ELR (cell line): Measurements from ENCODE around the gene SGO2.

ENCODE experiments used
- DNase-seq: peaks from one replicate; pipeline ENCODE4 v3.0.0-alpha.2; 2015; ENCODE audit warnings: low read depth

Gene SGO2

GRCh38 chr2:200525882-200526651, at the start of gene SGO2:
Gene SGO2, plus strand, starts transcription at chr2:200526207. Its CDS starts 6,769 bp downstream, at chr2:200532976.
- peak; percentile 98 for DNase-seq

GRCh38 chr2:200476836-200477235, 49.2 kb upstream of the SGO2 start:
- DNase-seq: no peak

- DNase-seq: no peak
These were observed 48.3 kb upstream of the SGO2 start for GRCh38 chr2:200477667-200478131.

GRCh38 chr2:200479692-200480265, 46.2 kb upstream of the SGO2 start:
- DNase-seq: peak; percentile 87

GRCh38 chr2:200482194-200482593, 43.8 kb upstream of the SGO2 start:
- no peak for DNase-seq

GRCh38 chr2:200483729-200484198, 42.2 kb upstream of the SGO2 start:
- DNase-seq: peak; percentile 50

GRCh38 chr2:200484934-200485333, 41.1 kb upstream of the SGO2 start:
- no peak for DNase-seq

GRCh38 chr2:200486529-200486928, 39.5 kb upstream of the SGO2 start:
- no peak for DNase-seq

GRCh38 chr2:200488169-200488568, 37.8 kb upstream of the SGO2 start:
- no peak for DNase-seq

- no peak for DNase-seq
These were observed 36.0 kb upstream of the SGO2 start for GRCh38 chr2:200490001-200490400.

GRCh38 chr2:200492656-200493055, 33.4 kb upstream of the SGO2 start:
- no peak for DNase-seq

- DNase-seq: no peak
These were observed 32.0 kb upstream of the SGO2 start for GRCh38 chr2:200494048-200494447.

- DNase-seq: no peak
These were observed 29.3 kb upstream of the SGO2 start for GRCh38 chr2:200496696-200497095.

- no peak for DNase-seq
These were observed 27.4 kb upstream of the SGO2 start for GRCh38 chr2:200498402-200499162.

- DNase-seq: no peak
These were observed 23.8 kb upstream of the SGO2 start for GRCh38 chr2:200502196-200502595.

- DNase-seq: no peak
These were observed 19.3 kb upstream of the SGO2 start for GRCh38 chr2:200506679-200507078.

- no peak for DNase-seq
These were observed 18.8 kb upstream of the SGO2 start for GRCh38 chr2:200507179-200507578.

- peak; percentile 42 for DNase-seq
These were observed 16.8 kb upstream of the SGO2 start for GRCh38 chr2:200509235-200509611.

- peak; percentile 87 for DNase-seq
These were observed 16.2 kb upstream of the SGO2 start, which contains the start of gene KCTD18 for GRCh38 chr2:200509612-200510433. Gene KCTD18, minus strand, starts transcription at chr2:200510068. Its CDS starts 3,052 bp downstream, at chr2:200507016.

- no peak for DNase-seq
These were observed 10.9 kb upstream of the SGO2 start for GRCh38 chr2:200515155-200515554.

- peak; percentile 23 for DNase-seq
These were observed 2.8 kb upstream of the SGO2 start for GRCh38 chr2:200523158-200523557.

GRCh38 chr2:200523604-200524003, 2.4 kb upstream of the SGO2 start:
- DNase-seq: no peak
